ENCODE data around the gene MEIOC. TPM values are rescaled to one million over a fixed set of nuclear protein-coding genes. Genes with fewer than 3 reads are reported as not detected.
"Not testable (repeated sequence)": the region's sequence is repeated elsewhere in the genome, so short reads cannot be mapped to it uniquely, and the experiment has no call there.

MEIOC gene
- total and polyA plus RNA-seq, 2 of the 8 experiments (the other 6 are each of a cell fraction or from before 2014, with no cell fraction given), result 4.2 to 4.8 TPM

GRCh38 chr17:44690746-44691306 is 34.6 kb downstream of the MEIOC start:
- not testable (repeated sequence) for H3K79me1 ChIP-seq (ENCODE audit: low read depth, low read length); H2BK120ac ChIP-seq (replicated peaks; ENCODE audit: low read depth, low read length); H3K23ac ChIP-seq (ENCODE audit: insufficient read length); H4K91ac ChIP-seq (replicated peaks; ENCODE audit: insufficient read length, low read length); H3K4me1 ChIP-seq (replicated peaks in 1 of 4; ENCODE audit: control insufficient read depth in 3 of 4, insufficient read depth in 4 of 4, low read length in 3 of 4); H4K5ac ChIP-seq (ENCODE audit: insufficient read length, low read depth, low read length); H4K8ac ChIP-seq (ENCODE audit: extremely low read depth, insufficient read depth, low read length); H2BK5ac ChIP-seq (ENCODE audit: low read depth, low read length); H2BK20ac ChIP-seq (ENCODE audit: low read length); H2BK15ac ChIP-seq (ENCODE audit: low read length); H2AFZ ChIP-seq (ENCODE audit: low read length); H2BK12ac ChIP-seq (ENCODE audit: low read depth, low read length); DNase-seq (ENCODE audit: low read depth in 1 of 2, low spot score in 2 of 2); FAIRE-seq; H3K27me3 ChIP-seq (replicated peaks in 1 of 4; ENCODE audit: control insufficient read depth in 3 of 4, extremely low read depth in 1 of 4, insufficient read depth in 3 of 4, low read length in 3 of 4); H3K23me2 ChIP-seq (ENCODE audit: low read depth, low read length); H4K20me1 ChIP-seq (replicated peaks in 1 of 2; ENCODE audit: control insufficient read depth in 1 of 2, insufficient read depth in 2 of 2, low read length in 2 of 2); H3K9me3 ChIP-seq (ENCODE audit: insufficient read depth in 2 of 2, low read depth in 1 of 2, low read length in 1 of 2); H3K56ac ChIP-seq (replicated peaks; ENCODE audit: insufficient read length, low read depth, low read length); H3K4ac ChIP-seq (replicated peaks; ENCODE audit: insufficient read length, low read depth, low read length); H3K18ac ChIP-seq (ENCODE audit: extremely low read depth, low read length); H3K36me3 ChIP-seq (ENCODE audit: control insufficient read depth in 2 of 4, insufficient read depth in 4 of 4, low read length in 3 of 4); H3K4me3 ChIP-seq (ENCODE audit: extremely low read depth in 1 of 4, insufficient read depth in 2 of 4, low read depth in 3 of 4, low read length in 4 of 4); H2AK5ac ChIP-seq (ENCODE audit: low read depth, low read length); H3K9ac ChIP-seq (replicated peaks in 1 of 4; ENCODE audit: extremely low read depth in 1 of 4, low read depth in 3 of 4, low read length in 3 of 4); H3K27ac ChIP-seq (ENCODE audit: low read depth, low read length); H3K14ac ChIP-seq (ENCODE audit: insufficient read length)
- peak overlapping the region in 1 of 2 experiments; percentile 84; a peak in 1 of 4 replicates for H3K4me2 ChIP-seq (ENCODE audit: insufficient read depth in 1 of 2, low read depth in 2 of 2, low read length in 2 of 2)
- ChIA-PET CTCF (ENCODE audit: partially characterized antibody) (interaction anchor here (0.8 to 2.9 kb wide), 13 partner anchors 8 to 575 kb away, joined by 3 to 18 read pairs (median 4); partner anchors contain the start of gene DBF4B), POLR2A (ENCODE audit: partially characterized antibody) (interaction anchor here (1.5 to 3.7 kb wide), 2 partner anchors 8 to 18 kb away, joined by 6 to 13 read pairs; partner anchors contain the start of gene DBF4B)
- peaks cover 0 to 21% of the 10 kb centered on the region in 2 experiments; a peak in 2 of 4 replicates for H3K79me2 ChIP-seq (ENCODE audit: control insufficient read depth in 1 of 2, insufficient read depth in 2 of 2, low read length in 2 of 2)
- 83% methylated on average over 21 of the region's 21 CpGs; no CpG with 5 or more reads in 1 of the 2 experiments for WGBS, 2 experiments (ENCODE audit: extremely low coverage in 1 of 2, insufficient coverage in 1 of 2, insufficient read length in 1 of 2, insufficient replicate concordance in 2 of 2, low coverage in 1 of 2, low lambda C conversion rate in 2 of 2, missing lambda C conversion rate in 1 of 2)
- TF ChIP-seq TAF1 (IDR thresholded peaks at IDR 0.05; ENCODE audit: low read depth, low read length) (0 out of 2 replicates have a peak, but pooled peaks have one; percentile 17), CREB1 (IDR thresholded peaks at IDR 0.05) (0 out of 2 replicates have a peak, but pooled peaks have one; percentile 22), RAD21 (IDR thresholded peaks at IDR 0.05 in 1 of 2, conservative IDR thresholded peaks at IDR 0.05 in 1 of 2; ENCODE audit: low read depth in 2 of 2, low read length in 2 of 2) (0 out of 4 replicates have a peak, but pooled peaks of 1 of the 2 experiments have one; percentile 2)
- TF ChIP-seq, protein P1, sequence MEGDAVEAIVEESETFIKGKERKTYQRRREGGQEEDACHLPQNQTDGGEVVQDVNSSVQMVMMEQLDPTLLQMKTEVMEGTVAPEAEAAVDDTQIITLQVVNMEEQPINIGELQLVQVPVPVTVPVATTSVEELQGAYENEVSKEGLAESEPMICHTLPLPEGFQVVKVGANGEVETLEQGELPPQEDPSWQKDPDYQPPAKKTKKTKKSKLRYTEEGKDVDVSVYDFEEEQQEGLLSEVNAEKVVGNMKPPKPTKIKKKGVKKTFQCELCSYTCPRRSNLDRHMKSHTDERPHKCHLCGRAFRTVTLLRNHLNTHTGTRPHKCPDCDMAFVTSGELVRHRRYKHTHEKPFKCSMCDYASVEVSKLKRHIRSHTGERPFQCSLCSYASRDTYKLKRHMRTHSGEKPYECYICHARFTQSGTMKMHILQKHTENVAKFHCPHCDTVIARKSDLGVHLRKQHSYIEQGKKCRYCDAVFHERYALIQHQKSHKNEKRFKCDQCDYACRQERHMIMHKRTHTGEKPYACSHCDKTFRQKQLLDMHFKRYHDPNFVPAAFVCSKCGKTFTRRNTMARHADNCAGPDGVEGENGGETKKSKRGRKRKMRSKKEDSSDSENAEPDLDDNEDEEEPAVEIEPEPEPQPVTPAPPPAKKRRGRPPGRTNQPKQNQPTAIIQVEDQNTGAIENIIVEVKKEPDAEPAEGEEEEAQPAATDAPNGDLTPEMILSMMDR (IDR thresholded peaks at IDR 0.05; ENCODE audit: control extremely low read depth in 1 of 3, insufficient read depth in 1 of 3, low read depth in 1 of 3, low read length in 3 of 3), result peak in 2 of 3 experiments; percentile 15 to 32; a peak in 3 of 4 replicates

All from H1 (cell line).